Cerebellar nuclear complex (tissue), 1 donor: Measurements from ENCODE around the gene RBM47.
"Not testable (repeated sequence)": the region's sequence is repeated elsewhere in the genome, so short reads cannot be mapped to it uniquely, and the experiment has no call there.

Experiments used
- DNase-seq, 2 experiments: peaks; one replicate each; lab custom pipeline; 2025; lab: John Stamatoyannopoulos, UW

RBM47 gene

DNA sequence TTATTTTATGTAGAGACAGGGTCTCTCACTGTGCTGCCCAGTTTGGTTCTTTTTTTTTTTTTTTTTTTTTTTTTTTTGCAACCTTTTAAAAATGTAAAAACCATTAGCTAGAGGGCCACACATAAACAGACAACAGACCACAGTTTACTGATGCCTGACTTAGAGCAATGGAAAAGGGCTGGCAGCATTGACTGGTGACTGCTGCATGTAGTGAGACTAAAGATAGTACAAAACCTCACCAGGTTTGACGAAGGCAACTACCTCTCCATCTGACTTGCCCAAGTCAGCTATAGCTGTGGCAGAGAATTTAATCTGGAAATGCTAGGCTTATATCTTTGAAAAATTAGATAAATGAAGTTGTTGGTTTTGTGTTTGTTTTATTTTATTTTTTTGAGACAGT lies 102.9 kb downstream of the RBM47 start:
- no peak for DNase-seq

DNA sequence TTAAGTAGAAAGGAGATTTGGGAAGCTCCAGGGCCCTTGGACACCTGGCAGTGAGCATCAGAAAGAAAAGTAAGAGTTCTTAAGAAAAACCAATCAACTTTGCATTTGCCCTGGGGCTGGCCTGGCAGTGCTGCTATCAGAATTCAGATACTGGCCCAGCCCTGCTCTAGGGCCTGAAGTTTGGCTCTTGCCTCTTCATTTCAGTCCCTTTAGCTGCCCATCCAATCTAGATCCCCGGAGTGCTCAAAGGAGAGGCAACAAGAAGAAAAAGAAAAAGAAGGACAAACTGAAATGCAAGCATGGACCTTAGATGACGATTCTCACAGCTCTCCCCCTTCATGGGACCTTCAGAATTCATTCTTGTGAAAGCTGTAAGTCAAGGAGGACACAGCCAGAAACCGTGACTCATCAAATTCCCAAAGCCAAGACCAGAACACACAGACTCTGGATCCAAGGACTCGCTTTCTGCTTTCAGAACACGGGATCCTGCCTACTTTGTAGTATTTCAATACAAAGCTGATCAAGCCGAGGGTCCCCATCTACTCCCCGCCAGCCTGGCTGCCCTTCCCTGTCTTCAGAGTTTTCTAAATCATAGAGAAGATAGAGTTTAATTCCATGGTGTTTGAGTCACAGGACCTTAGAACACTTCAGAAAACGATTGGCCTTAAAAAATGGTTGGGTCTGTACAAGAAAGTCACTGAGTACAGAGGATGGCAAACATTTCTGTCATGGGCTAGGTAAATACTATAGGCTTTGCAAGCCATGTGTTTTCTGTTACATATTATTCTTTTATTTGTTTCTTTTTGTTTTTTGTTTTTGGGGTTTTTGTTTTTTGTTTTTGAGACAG lies 103.7 kb downstream of the RBM47 start:
- DNase-seq = no peak

DNA sequence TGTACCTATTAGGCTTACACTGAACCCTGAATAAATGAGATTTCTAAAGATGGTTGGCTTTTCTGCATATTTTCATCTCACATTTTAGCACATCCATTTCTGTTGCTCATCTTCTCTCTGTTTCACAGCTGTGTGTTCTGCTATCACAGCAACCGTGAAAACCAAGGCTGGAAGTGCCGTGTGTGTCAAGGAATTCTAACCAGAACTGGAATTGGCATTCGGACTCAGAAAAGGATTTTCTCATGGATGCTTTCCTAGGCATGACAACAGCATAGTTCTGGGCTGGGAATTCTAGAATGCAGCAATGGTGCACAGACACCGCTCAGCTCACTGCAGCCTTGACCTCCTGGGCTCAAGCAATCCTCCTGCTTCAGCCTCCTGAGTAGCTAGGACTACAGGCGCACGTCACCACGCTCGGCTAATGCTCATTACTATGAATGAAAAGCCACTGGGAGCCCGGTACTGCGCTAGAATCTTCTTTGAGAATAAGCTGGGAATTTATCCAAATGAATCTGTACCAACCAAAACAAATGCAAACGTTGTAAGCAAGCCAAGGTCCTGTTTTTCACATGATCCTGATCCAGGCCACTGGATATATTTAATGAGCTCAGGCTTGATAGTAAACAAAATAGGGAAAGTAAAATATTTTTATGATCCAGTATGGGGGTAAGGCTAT lies 105.2 kb downstream of the RBM47 start:
- no peak for DNase-seq

DNA sequence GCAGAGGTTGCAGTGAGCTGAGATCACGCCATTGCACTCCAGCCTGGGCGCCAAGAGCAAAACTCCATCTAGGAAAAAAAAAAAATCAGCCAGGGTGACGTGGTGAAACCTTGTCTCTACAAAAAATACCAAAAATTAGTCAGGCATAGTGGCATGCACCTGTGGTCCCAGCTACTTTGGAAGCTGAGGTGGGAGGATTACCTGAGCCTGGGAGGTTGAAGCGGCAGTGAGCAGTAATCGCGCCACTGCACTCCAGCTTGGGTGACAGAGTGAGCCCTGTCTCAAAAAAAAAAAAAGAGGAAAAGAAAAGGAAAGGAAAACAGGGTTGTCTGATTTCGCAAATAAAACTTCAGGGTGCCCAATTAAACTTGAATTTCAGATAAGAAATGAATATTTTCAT lies 106.1 kb downstream of the RBM47 start:
- DNase-seq = no peak

DNA sequence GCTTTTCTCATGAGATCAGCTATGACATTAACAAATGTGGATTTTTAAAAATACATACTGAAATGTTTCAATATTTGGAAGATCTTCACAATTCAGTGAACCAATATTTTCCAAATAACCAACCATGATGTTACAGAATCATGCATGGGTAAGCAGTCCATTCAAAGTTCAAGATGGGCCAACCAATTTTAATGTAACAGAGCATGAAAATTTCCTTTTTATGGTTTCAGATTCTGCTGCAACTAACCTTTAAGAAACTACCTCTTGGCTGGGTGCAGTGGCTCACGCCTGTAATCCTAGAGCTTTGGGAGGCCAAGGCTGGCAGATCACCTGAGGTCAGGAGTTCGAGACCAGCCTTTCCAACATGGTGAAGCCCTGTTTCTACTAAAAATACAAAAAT lies 107.7 kb downstream of the RBM47 start:
- no peak for DNase-seq

DNA sequence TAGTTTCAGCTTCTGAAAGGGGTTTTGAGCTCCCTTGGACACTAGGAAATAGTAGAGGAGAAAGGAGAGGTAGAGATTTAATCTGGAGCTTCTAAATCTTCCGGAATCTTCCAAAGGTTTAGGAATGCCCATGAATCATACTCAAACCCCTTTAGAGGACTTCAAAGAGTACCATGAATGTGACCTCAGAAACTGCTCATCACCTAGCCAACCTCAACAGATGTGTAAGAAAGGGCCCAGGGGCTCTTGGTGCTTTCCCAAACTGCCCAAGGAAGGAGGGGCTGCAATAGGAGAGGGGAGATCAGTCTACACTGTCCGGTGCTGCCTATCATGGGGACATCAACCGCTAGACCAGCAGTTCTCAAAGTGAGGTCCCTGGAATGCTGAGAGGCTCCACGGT lies 109.1 kb downstream of the RBM47 start:
- DNase-seq = no peak

DNA sequence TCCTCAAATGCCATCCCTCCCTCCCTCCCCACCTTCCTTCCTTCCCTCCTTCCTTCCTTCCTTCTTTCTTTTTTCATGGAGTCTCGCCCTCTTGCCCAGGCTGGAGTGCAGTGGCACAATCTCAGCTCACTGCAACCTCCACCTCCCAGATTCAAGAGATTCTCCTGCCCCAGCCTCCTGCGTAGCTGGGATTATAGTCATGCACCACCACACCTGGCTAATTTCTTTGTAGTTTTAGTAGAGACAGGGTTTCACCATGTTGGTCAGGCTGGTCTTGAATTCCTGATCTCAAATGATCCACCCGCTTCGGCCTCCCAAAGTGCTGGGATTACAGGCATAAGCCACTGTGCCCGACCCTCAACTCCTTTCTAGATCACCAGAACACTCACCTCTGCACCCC lies 112.6 kb downstream of the RBM47 start:
- not testable (repeated sequence) for DNase-seq

DNA sequence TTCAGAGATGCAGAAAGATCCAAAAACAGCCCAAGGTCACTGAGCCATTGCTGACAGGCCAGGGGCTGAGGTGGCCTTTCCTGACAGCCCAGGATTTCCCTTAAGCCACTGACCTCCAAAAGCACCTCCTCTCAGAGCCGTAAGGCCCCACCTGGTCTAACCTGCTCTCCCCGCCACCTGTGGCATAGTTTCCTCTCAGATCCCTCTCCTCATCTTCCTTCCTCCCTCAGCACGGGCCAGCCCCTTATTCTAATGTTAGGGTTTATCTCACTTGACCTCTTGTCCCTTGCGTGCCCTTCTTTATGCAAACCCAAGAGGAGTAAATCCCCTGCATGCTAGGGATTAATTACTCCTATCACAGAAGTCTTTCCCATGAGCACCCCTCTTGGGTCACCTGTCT lies 113.0 kb downstream of the RBM47 start:
- DNase-seq = no peak

DNA sequence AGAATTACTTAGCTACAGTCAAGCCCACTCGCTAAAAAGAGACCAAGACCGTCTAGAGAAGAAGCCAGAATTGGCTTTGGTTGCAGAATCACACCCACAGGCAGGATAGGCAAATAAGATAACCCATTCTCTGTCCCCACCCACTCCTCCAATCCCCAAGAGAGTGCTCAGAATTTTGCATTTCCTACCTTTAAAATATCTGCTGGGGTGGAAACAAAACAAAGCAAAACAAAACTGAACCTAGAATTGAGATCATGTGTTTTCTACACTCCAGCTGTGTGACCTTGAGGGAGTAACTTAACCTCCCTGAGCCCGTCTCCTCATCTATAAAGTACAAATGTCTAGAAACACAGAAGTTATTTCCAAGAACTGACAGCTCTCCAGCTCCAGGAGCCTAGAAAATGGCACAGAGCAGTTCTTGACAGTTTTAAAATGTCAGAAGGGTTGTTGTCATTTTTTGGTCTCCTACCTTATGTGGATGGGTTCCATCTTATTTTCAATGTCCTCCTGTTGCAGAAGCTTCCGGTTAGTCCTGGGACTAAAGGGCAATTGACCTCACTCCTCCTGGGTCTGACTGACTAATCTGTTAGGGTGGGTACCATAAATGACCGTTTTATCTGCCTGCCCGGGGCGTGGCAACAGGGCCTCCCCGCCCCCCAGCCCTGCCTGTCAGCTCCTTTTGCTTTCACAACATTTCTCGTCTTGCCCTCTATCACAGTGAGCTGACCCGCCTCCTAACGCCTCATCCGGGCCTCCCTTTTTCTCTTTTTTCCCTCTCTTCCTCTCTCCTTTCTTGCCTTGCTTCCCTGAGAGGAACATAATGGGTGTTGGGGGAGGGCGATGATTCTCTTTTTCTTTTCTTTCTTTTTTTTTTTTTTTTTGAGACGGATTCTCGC lies 114.0 kb downstream of the RBM47 start:
- no peak for DNase-seq

DNA sequence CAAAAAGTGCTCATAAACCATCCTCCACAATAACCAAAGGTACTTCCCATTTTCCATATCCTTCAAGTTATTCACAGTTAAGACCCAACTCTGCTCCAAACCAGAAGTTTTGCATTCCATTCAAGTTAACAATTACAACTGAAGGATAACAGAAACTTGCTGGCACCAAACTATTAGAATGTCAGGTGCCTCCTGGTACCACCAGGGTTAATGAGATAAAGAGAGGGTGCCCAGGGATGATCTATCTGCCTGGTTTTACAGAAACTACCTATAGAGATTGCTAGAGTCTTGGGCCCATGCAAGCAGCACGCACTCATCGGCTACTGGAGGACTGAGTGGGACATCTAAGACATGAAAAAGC lies 114.6 kb downstream of the RBM47 start:
- DNase-seq = no peak

DNA sequence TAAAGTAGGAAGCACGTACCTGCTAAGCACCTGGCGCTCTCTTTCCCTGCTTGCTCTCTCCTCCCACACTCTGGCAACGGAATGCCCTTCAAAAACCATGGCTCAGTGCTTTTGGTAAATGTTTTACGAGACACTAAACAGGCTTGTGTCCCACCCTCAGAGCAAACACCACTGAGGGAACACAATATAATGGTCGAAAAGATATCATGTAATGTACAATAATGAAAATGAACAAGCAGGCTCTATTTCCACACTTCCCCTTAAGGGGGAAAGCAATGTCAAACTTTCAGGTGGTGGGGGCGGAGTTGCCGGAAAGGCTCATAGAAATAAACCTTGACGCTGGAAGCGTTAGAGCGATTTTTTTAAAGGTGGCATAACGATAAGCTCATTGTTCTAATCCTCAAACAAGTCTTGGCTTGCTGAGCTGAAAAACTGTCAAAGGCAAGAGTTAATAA lies 115.1 kb downstream of the RBM47 start:
- DNase-seq = no peak

DNA sequence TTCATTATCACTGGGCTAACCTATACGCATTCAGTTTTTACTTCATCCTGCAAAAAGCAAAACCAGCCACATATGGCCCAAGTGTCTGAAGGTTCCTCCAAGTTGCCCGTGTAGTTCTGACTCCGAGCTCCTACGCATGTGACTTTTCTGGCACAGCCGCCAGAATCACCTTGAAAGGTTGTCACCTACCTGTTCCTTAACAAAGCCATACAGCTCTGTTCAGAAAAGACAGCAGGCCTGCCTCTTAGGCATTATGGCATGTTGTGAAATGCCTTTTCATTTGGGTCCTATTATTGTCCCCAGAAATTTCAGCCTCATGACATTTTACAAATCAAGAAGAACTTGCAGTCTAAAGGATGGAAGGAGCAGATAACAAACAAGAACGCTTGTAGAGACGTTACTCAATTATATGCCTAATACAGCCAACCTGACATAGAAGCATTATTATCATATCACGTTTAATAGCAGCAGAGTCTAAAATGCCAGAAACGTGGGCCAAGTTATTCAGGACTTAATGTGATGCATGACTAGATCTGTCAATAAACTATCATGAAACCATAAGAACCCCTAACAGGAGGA lies 118.5 kb downstream of the RBM47 start:
- no peak for DNase-seq

DNA sequence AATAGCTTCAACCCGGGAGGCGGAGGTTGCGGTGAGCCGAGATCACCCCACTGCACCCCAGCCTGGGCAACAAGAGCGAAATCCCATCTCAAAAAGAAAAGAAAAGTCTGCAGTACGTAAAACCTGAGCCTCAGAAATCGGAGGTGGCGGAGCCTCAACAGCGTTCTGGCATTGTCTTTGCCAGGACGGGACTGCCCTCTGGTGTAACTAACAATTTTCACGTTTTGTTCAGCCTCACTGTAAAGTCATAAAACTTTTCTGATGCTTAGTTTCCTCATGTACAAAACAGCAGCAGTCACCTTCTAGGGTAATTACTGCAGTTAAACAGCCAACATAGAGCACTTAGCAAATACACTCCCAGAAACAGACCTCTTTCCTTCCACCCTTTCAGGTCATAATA lies 121.7 kb downstream of the RBM47 start:
- DNase-seq = no peak

DNA sequence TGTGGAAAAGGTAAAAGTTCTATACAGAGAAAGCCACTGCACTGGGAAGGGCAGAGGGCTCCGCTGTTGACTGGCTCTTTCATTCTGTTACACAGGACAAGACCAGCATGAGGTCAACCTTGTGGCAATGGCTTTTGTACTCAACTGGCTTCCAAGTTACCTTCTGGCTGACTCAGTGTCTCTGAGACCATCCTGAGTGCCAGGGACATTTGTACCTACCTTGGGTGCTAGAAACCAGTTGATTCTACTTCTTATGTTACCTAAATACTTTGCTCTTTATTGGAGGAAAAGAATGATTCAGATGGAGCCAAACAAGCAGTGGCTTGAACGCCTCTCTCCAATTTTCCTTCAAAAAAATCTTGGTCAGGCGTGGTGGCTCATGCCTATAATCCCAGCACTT lies 123.2 kb downstream of the RBM47 start:
- DNase-seq = no peak

DNA sequence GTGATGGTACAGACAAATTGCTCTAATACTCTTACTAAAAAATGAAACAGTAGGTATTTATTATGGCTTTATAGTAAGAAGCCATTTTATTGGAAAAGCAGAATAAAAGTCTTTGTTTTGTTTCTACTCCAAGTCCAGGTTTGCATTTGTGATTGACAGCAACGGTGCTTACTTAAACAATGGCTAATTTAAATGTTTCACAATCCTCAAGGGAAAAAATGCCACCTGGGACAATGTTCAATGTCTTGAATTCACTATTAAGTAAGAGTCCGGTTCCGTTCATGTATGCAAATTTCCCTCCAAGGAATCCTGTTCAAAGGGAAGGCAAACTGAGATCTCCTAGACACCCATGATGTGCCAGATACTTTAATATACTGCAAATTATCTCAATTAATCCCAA lies 123.6 kb downstream of the RBM47 start:
- no peak for DNase-seq

DNA sequence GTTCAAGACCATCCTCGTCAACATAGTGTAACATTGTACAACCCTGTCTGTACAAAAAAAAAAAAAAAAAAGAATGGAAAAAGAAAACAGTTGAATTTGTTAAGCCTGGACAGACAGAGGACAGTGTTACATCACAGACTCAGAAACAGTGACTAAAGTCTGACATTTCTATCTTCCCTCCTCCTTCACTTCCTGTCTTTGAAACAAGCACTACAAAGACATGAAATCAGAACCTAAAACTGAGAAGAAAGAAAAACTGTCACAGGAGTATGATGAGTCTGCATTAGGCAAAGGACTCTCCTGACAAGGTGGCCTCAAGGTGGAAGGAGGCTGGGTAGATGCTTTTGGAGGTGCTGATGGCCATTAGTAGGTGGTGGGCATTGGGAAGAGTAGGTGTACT lies 126.7 kb downstream of the RBM47 start:
- no peak for DNase-seq

DNA sequence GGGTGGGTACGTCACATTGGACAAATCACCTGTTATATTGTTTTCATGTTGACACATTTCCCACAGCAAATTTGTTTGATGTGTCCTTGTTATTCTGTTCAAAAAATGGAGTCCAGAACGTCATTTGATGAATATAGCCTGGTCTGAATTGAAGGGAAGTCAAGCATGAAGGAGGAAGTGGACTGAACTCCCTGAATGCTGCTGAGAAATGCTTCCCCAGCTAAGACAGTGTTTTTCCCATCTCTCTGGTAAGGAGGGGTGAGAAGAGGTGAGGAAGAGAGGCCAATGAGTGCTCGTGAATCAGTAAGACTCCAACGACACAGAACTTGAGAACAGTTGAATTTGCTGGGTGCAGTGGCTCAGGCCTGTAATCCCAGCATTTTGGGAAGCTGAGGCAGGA lies 127.4 kb downstream of the RBM47 start:
- DNase-seq = no peak

DNA sequence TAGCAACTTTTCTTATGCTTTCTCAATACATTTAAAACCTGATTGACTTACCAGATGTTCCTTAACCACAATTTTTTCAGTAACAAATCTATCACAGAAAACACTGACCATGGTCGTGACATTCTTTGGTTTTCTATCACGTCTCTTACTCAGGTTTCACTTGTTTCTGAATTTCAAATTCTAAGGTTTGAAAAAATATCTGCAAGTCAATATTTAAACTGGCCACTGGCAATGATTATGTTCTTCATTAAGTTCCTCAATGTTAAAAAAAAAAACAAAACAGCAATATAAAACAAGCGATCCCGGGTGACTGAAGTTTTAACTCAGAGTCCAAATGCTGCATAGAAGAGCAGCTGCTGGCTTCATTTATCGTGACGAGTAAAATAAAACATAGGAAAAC lies 128.9 kb downstream of the RBM47 start:
- DNase-seq = no peak

DNA sequence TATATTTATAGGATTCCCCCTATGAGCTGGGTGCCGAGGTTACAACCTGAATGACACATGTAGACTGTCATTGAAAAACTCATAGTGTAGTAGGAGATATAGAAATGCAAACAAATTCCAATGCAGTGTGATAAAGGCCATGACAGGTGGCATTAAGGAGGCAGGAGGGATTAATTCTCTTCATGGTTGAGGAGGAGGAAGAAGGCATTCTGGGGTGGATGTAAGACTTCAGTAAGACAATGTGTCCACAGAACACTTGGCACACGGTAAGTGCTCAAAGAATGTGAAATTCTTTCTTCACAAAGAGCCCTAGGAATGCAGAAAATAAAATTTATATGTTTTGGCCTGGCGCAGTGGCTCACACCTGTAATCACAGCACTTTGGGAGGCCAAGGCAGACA lies 136.5 kb downstream of the RBM47 start:
- DNase-seq = no peak

DNA sequence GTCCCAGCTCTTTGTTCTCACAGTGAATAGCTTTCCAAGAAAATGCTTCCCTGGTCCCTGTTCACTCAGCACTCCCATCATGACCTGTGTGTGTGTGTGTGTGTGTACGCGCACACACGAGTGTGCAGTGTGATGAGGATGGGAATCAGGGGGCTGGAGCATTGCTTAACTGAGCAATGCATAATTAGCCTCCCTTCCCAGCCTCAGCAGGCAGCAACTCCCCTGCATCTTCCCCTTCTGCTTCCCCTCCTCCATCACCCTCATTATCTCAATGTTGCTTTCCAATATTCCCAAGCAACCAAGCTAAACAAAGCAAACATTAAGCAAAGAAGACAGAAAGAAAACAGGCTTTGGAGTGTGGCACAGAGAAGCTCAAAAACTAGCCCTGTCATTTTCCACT lies 137.0 kb downstream of the RBM47 start:
- no peak for DNase-seq

DNA sequence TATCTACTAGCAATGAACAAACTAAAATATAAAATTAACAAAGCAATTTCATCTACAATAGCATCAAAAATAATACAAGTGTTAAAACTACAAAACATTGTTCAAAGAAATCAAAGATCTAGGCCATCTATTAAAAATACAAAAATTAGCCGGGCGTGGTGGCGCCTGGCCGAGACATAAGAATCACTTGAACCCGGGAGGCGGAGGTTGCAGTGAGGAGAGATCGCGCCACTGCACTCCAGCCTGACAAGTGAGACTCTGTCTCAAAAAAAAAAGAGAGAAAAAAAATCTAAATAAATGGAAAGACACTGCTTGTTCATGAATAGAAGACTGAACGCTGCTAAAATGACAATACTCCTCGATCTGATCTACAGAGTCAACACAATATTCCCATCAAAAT lies 139.2 kb downstream of the RBM47 start:
- no peak for DNase-seq

DNA sequence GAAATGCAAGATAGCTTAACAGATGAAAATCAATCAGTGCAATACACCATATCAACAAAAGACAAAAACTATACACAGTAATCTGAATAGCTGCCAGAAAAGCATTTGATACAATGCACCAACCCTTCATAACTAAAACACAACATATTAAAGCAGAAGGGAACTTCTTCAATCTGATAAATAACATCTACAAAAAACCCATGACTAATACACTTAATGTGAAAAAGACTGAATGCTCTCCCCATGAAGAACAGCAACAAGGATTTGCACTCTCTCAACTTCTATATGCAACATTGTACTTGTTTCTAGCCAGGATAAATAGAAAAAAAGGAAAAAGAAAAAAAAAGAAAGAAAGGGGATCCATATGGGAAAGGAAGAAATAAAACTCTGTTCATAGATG lies 139.7 kb downstream of the RBM47 start:
- no peak for DNase-seq
